KMS-11 (cell line): ENCODE data around the gene SPHKAP.

Source experiments
- H2AFZ ChIP-seq: fragments of 200-600 bp; sonication (generic); 2 replicates; pipeline ENCODE4 v1.6.1; 2016; ENCODE audit warnings: antibody characterized with exemption, mixed run types, low read depth
- H3K27ac ChIP-seq: fragments of 200-600 bp; sonication (generic); 2 replicates; pipeline ENCODE4 v1.6.1; 2016; ENCODE audit warnings: mild to moderate bottlenecking, mixed run types
- H3K27me3 ChIP-seq: fragments of 200-600 bp; sonication (generic); 2 replicates; pipeline ENCODE4 v1.6.1; 2017; ENCODE audit warnings: mild to moderate bottlenecking, low read depth, mixed run types, moderate library complexity; ENCODE audit not compliant: insufficient read depth
- H3K36me3 ChIP-seq: fragments of 200-600 bp; sonication (generic); 2 replicates; pipeline ENCODE4 v1.6.1; 2017; ENCODE audit warnings: mild to moderate bottlenecking, mixed run types; ENCODE audit not compliant: insufficient read depth
- H3K4me1 ChIP-seq: fragments of 200-600 bp; sonication (generic); 2 replicates; pipeline ENCODE4 v1.6.1; 2016; ENCODE audit warnings: mild to moderate bottlenecking, low read depth, mixed run types; ENCODE audit not compliant: poor library complexity, severe bottlenecking
- H3K4me2 ChIP-seq: fragments of 200-600 bp; sonication (generic); 2 replicates; pipeline ENCODE4 v1.7.0; 2016; ENCODE audit warnings: mild to moderate bottlenecking, mixed run types
- H3K4me3 ChIP-seq: fragments of 200-600 bp; sonication (generic); IDR thresholded peaks from 2 replicates; pipeline ENCODE4 v1.6.1; 2017; ENCODE audit warnings: low read depth, low read length, mixed read lengths; ENCODE audit not compliant: insufficient read depth
- H3K79me2 ChIP-seq: fragments of 200-600 bp; sonication (generic); 2 replicates; pipeline ENCODE4 v1.6.1; 2016; ENCODE audit warnings: low read depth, mixed run types; ENCODE audit not compliant: insufficient read depth
- H3K9ac ChIP-seq: fragments of 200-600 bp; sonication (generic); 2 replicates; pipeline ENCODE4 v1.6.1; 2016; ENCODE audit warnings: mild to moderate bottlenecking, mixed run types
- H4K20me1 ChIP-seq: fragments of 200-600 bp; sonication (generic); 2 replicates; pipeline ENCODE4 v1.6.1; 2016; ENCODE audit warnings: mild to moderate bottlenecking, mixed run types; ENCODE audit not compliant: insufficient read depth
- CTCF ChIP-seq: fragments of 200-600 bp; sonication (generic); conservative IDR thresholded peaks from 2 replicates; pipeline ENCODE4 v1.6.1; 2017; ENCODE audit warnings: low read depth, mild to moderate bottlenecking, antibody characterized with exemption, low read length, moderate library complexity, mixed read lengths

Gene SPHKAP

GRCh38 chr2:228015741-228016140 lies 165.7 kb downstream of the SPHKAP start:
- Histone ChIP-seq H3K27me3 (no peaks in the 10 kb centered on the region), H3K4me3 (no peak overlapping the region), H4K20me1 (no peaks in the 10 kb centered on the region), H2AFZ (no peak overlapping the region), H3K4me1 (no peaks in the 10 kb centered on the region), H3K79me2 (no peaks in the 10 kb centered on the region), H3K9ac (no peak overlapping the region), H3K27ac (no peak overlapping the region), H3K4me2 (no peak overlapping the region), H3K36me3 (no peaks in the 10 kb centered on the region)
- no peak for TF ChIP-seq CTCF

- Histone ChIP-seq H3K9ac (no peak overlapping the region), H3K27me3 (no peaks in the 10 kb centered on the region), H3K36me3 (no peaks in the 10 kb centered on the region), H3K4me2 (no peak overlapping the region), H3K27ac (no peak overlapping the region), H3K4me3 (no peak overlapping the region), H3K4me1 (no peaks in the 10 kb centered on the region), H4K20me1 (no peaks in the 10 kb centered on the region), H3K79me2 (no peaks in the 10 kb centered on the region), H2AFZ (no peak overlapping the region)
- TF ChIP-seq CTCF = no peak
These were observed 185.1 kb downstream of the SPHKAP start for GRCh38 chr2:227996366-227996765.

DNA sequence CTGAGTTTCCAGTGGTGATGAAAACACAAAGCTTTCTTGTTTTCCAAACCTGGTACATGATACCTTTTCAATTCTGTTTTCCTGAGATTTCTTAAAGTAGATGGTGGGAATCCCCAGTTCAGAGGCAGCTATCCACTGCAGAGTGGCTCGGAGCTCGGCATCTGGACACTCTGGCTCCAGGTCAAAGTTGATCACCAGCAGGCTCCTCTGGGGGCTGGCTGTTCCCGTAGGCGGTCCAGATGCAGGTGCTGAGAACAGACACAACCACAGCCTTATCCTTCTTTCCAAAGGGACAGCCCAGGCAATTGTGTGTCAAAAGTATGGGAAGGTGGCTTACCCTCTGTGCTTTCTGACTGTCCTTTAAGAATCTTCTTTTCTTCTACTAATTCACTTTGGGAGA lies 190.6 kb downstream of the SPHKAP start:
- no peak for TF ChIP-seq CTCF
- Histone ChIP-seq H3K4me3 (no peak overlapping the region), H2AFZ (no peak overlapping the region), H3K9ac (no peak overlapping the region), H3K4me1 (no peaks in the 10 kb centered on the region), H3K79me2 (no peaks in the 10 kb centered on the region), H3K4me2 (no peak overlapping the region), H3K27me3 (no peaks in the 10 kb centered on the region), H3K27ac (no peak overlapping the region), H3K36me3 (no peaks in the 10 kb centered on the region), H4K20me1 (no peaks in the 10 kb centered on the region)

DNA sequence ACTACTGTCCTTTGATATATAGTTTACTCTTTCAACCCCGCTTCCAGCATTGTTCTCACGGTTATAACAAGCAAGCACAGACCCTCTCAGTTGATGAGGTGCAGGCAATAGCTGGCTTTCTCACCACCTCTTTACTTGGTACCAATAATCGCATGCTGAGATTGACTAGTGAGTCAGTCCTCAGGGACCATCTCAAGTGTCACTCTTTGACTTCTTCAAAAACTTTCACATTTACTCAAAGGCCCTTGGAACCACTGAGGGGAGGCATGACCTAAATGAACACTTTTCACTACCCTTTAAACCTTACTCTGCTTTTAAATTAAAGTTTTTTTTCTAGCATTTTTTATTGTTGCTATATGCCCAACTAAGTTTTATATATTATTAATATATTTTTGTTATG lies 208.2 kb downstream of the SPHKAP start:
- H4K20me1 ChIP-seq = no peaks in the 10 kb centered on the region
- H3K27ac ChIP-seq = no peak overlapping the region
- H2AFZ ChIP-seq = no peak overlapping the region
- H3K36me3 ChIP-seq = no peaks in the 10 kb centered on the region
- no peak for TF ChIP-seq CTCF
- no peaks in the 10 kb centered on the region for H3K79me2 ChIP-seq
- no peak overlapping the region for H3K4me3 ChIP-seq
- H3K4me2 ChIP-seq = no peak overlapping the region
- no peak overlapping the region for H3K9ac ChIP-seq
- H3K4me1 ChIP-seq = no peaks in the 10 kb centered on the region
- no peaks in the 10 kb centered on the region for H3K27me3 ChIP-seq
